Right cardiac atrium (tissue), 5 donors: ENCODE results near the gene OR2T33. TPM values are rescaled to one million over a fixed set of nuclear protein-coding genes. Genes with fewer than 3 reads are reported as not detected.
"Not testable (repeated sequence)": the region's sequence is repeated elsewhere in the genome, so short reads cannot be mapped to it uniquely, and the experiment has no call there.

ENCODE experiments used
- ATAC-seq, 2 donors: fragments of 200-7000 bp; cut with Tn5 transposase; one replicate each; pipeline versions ENCODE4 v1.8.0 to v1.9.1; 2020; ENCODE audit warnings: moderate library complexity in 2 of 2, mild to moderate bottlenecking in 1 of 2
- DNase-seq, 3 donors: peaks; one replicate each; pipeline ENCODE4 v3.0.0-alpha.2; 2020
- H3K27ac ChIP-seq: one replicate; pipeline ENCODE4 v1.5.1; 2013; ENCODE audit warnings: mild to moderate bottlenecking, low read length, control low read depth, moderate library complexity
- H3K27me3 ChIP-seq: one replicate; pipeline ENCODE4 v1.6.1; 2013; ENCODE audit not compliant: control insufficient read depth, insufficient read depth
- H3K4me1 ChIP-seq: one replicate; pipeline ENCODE4 v1.6.1; 2013; ENCODE audit warnings: low read length; ENCODE audit not compliant: control insufficient read depth, insufficient read depth
- H3K4me3 ChIP-seq: one replicate; pipeline ENCODE4 v1.5.1; 2013; ENCODE audit warnings: low read length, control low read depth
- H3K9me3 ChIP-seq: one replicate; pipeline ENCODE4 v1.6.1; 2013; ENCODE audit warnings: low read length; ENCODE audit not compliant: control insufficient read depth
- WGBS: extraction: QIAGEN DNeasy Blood & Tissue Kit; methylation state at CpG from one replicate; pipeline ENCODE4 v1.1.7; 2013; 5-methylcytosine and 5-hydroxymethylcytosine counted together
- intact Hi-C, 4 donors: fragments of 100-400 bp; cut with DNase I; formaldehyde crosslinking; loops; one replicate each; pipeline versions ENCODE4 v1.11.0 to v1.14.0; 2022 to 2023
- long read RNA-seq, 4 donors: library from polyadenylated mRNA; unstranded; transcript quantifications; one replicate each; pipeline ENCODE4 v2.0.0, GENCODE V29; 2020 to 2021
- polyA plus RNA-seq: library from polyadenylated mRNA; stranded (reverse); fragments of 200-250 nt; gene quantifications from one replicate; pipeline ENCODE4 v1.2.3, GENCODE V29; 2013
- total RNA-seq, 4 donors: library from RNA; stranded (reverse); fragmentation: NEBNext Ultra II Directional; extraction: Animal tissue kit (Norgen Biotek cat#: 25700); gene quantifications; one replicate each; pipeline ENCODE4 v1.2.1, GENCODE V29; 2021
- donor health status: healthy with polysubstance abuse.
- donor health status: DM: no; HTN: yes; CAD: no.
- donor health status: DM: no; HTN: no; CAD: no.
- donor health status: DM: no; HTN: yes; CAD: no; lungs with severe emphysema.
- donor health status: DM: yes; HTN: yes; CAD: no.

OR2T33 gene
- total RNA-seq (not detected), polyA plus RNA-seq (not detected)
- long read RNA-seq, donor 1: 0 reads
- long read RNA-seq, donor 2: 0 reads
- long read RNA-seq, donor 3: 0 reads
- long read RNA-seq, donor 4: 0 reads

GRCh38 chr1:248277876-248278275 lies at the start of gene OR2T33:
Gene OR2T33, minus strand, starts transcription at chr1:248277976. Its CDS starts 4,162 bp downstream, at chr1:248273814.
- WGBS: 31% methylated on average over 1 of the region's 1 CpG
- no peak for DNase-seq

DNA sequence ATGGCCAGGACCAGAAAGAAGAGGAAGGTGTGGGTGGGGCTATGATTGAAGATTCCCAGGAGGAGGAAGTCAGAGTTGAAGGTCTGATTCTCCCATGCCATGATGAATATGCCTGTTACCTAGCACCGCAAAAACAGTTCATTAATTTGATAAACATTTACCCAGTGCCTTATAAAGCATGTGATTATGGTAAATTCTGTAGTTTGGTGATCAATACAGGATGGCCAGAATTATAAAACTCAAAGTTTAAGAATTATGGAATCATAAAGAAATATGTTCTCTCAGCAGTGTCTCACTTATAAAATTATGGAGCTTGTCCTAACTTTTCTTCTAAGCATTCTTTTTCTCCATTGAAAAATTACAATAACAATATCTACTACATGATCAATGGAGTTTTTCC lies 46.7 kb upstream of the OR2T33 start, which contains the start of gene OR2M7:
TSS of gene OR2M7 (minus strand) at position 101 of the 400 bp plus-strand sequence. CDS start at position 101, 0 bp downstream.
- Histone ChIP-seq H3K27me3 (no peaks in the 10 kb centered on the region), H3K4me1 (no peaks in the 10 kb centered on the region), H3K9me3 (no peaks in the 10 kb centered on the region), H3K27ac (no peak within 1 kb of the TSS), H3K4me3 (no peak within 1 kb of the TSS)
- DNase-seq (no peak), ATAC-seq (no peak)
- intact Hi-C loops: no loop called here
- 88% methylated on average over 1 of the region's 1 CpG for WGBS

More at GRCh38 chr1:248277876-248278275, at the start of gene OR2T33:
- no peak for ATAC-seq
- H3K4me3 ChIP-seq: no peak within 1 kb of the TSS
- no peak within 1 kb of the TSS for H3K27ac ChIP-seq
- H3K4me1 ChIP-seq: no peaks in the 10 kb centered on the region
- no peaks in the 10 kb centered on the region for H3K27me3 ChIP-seq
- H3K9me3 ChIP-seq: no peaks in the 10 kb centered on the region
- intact Hi-C loops: no loop called here

DNA sequence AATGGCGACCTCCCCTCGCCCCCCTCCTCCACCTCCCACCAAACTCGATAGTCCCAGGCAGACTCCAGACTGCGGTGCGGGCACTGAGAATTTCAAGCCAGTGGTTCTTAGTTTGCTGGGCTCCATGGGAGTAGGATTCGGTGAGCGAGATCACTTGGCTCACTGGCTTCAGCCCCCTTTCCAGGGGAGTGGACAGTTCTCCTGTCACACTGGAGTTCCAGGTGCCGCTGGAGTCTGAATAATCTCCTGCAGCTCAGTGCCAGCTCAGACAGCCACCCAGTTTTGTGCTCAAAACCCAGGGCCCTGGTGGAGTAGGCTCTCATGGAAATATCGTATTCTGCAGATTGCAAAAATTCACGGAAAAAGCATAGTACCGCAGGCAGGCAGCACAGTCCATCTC lies 39.0 kb upstream of the OR2T33 start:
- H3K27me3 ChIP-seq: no peaks in the 10 kb centered on the region
- 84% methylated on average over 11 of the region's 11 CpGs for whole genome bisulfite sequencing
- ATAC-seq (no peak), DNase-seq (no peak)
- no peak overlapping the region for H3K27ac ChIP-seq
- H3K9me3 ChIP-seq: no peaks in the 10 kb centered on the region
- H3K4me1 ChIP-seq: no peaks in the 10 kb centered on the region
- H3K4me3 ChIP-seq: no peak overlapping the region
- intact Hi-C loops: no loop called here

GRCh38 chr1:248306740-248307139 lies 29.0 kb upstream of the OR2T33 start:
- ATAC-seq, intact Hi-C loops, DNase-seq, H3K4me1 ChIP-seq, H3K4me3 ChIP-seq, H3K9me3 ChIP-seq, H3K27me3 ChIP-seq, H3K27ac ChIP-seq: not testable (repeated sequence)
- WGBS: 82% methylated on average over 15 of the region's 15 CpGs

GRCh38 chr1:248306103-248306502 lies 28.3 kb upstream of the OR2T33 start:
- Histone ChIP-seq H3K4me3 (no peak overlapping the region), H3K27me3 (no peaks in the 10 kb centered on the region), H3K27ac (no peak overlapping the region), H3K9me3 (no peaks in the 10 kb centered on the region), H3K4me1 (no peaks in the 10 kb centered on the region)
- WGBS: 85% methylated on average over 19 of the region's 19 CpGs
- no peak for DNase-seq
- intact Hi-C loops: no loop called here
- no peak for ATAC-seq

GRCh38 chr1:248305672-248306071 lies 27.9 kb upstream of the OR2T33 start:
- DNase-seq, H3K4me3 ChIP-seq, H3K9me3 ChIP-seq, intact Hi-C loops, H3K27me3 ChIP-seq, H3K27ac ChIP-seq, H3K4me1 ChIP-seq, ATAC-seq: not testable (repeated sequence)
- WGBS: 72% methylated on average over 9 of the region's 9 CpGs

DNA sequence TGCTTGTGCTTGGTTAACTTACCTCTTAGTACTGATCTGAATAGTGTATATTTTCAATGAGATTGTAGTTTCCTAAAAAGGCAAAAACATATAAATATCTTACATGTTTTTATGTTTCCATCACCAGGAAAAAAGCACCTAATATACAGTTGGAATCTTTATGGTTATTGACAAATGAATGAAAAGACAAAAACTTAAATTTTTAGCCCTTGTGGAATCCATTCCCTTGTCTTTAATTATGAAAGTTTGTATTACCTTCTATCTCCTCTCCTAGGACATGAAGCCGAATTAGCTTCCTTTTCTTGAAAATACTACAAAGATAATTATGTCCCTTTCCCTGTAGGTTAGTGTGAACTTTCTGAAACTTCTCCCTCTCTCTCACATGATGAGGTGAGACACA lies 25.5 kb upstream of the OR2T33 start, which contains the start of gene OR2T12:
TSS of gene OR2T12 (minus strand) at position 101 of the 400 bp plus-strand sequence. CDS start 7,846 bp downstream, outside the sequence.
- Histone ChIP-seq H3K9me3 (no peaks in the 10 kb centered on the region), H3K27me3 (no peaks in the 10 kb centered on the region), H3K4me1 (no peaks in the 10 kb centered on the region), H3K27ac (no peak within 1 kb of the TSS), H3K4me3 (no peak within 1 kb of the TSS)
- DNase-seq (no peak), ATAC-seq (no peak)
- WGBS: 73% methylated on average over 1 of the region's 1 CpG
- intact Hi-C loops: no loop called here

GRCh38 chr1:248288391-248288790 lies 10.6 kb upstream of the OR2T33 start:
- DNase-seq: no peak
- no peaks in the 10 kb centered on the region for H3K4me1 ChIP-seq
- WGBS: 51% methylated on average over 6 of the region's 6 CpGs
- ATAC-seq: no peak
- H3K27me3 ChIP-seq: no peaks in the 10 kb centered on the region
- H3K9me3 ChIP-seq: no peaks in the 10 kb centered on the region
- intact Hi-C loops: no loop called here
- H3K4me3 ChIP-seq: no peak overlapping the region
- no peak overlapping the region for H3K27ac ChIP-seq

DNA sequence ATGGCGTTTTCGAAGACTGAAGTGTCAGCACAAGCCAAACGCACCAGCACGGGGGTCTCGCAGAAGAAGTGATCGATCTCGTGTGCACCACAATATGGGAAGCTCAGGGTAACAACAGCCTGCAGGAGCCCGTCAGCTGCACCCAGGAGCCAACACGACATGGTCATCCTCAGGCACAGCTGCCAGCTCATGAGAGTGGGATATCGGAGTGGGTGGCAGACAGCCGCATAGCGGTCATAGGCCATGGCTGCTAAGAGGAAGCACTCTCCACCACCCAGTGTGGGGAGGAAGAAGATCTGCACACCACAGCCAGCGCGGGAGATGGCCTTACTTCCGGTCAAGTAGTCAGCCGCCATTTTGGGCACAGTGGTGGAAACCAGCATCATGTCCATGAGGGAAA lies 4.6 kb downstream of the OR2T33 start:
- H3K27me3 ChIP-seq, H3K4me1 ChIP-seq, H3K27ac ChIP-seq, intact Hi-C loops, ATAC-seq, H3K9me3 ChIP-seq, H3K4me3 ChIP-seq: not testable (repeated sequence)
- 92% methylated on average over 13 of the region's 16 CpGs for WGBS
- peak in 1 of 3 donors; percentile 9 for DNase-seq

GRCh38 chr1:248268178-248268577 lies 9.6 kb downstream of the OR2T33 start:
- no peak overlapping the region for H3K4me3 ChIP-seq
- WGBS: 63% methylated on average over 4 of the region's 4 CpGs
- ATAC-seq (no peak), DNase-seq (no peak)
- intact Hi-C loops: no loop called here
- no peaks in the 10 kb centered on the region for H3K9me3 ChIP-seq
- no peak overlapping the region for H3K27ac ChIP-seq
- H3K27me3 ChIP-seq: no peaks in the 10 kb centered on the region
- no peaks in the 10 kb centered on the region for H3K4me1 ChIP-seq

GRCh38 chr1:248259309-248259708 lies 18.5 kb downstream of the OR2T33 start:
- intact Hi-C loops, H3K4me3 ChIP-seq, H3K9me3 ChIP-seq, ATAC-seq, H3K27ac ChIP-seq, H3K27me3 ChIP-seq, DNase-seq, H3K4me1 ChIP-seq: not testable (repeated sequence)
- WGBS: 56% methylated on average over 1 of the region's 1 CpG

DNA sequence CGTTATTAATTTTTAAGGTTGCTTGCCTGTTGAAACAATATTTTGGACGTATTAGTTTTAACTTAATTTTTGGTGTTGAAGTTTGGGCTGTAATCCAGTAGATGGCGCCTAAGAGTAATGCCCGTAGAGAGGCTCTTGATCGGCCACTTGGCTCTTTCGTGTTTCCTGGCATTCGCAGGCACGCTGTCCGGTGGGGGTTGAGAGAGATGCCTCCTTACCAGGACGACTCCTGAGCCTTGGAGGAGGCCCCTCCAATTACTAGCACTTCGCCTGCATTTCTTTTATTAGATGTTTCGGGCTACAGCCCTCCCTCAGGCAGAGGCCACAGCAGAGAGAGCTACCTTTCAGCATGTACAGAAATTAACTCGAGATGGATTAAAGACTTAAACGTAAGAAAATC lies 34.6 kb downstream of the OR2T33 start:
- no peaks in the 10 kb centered on the region for H3K4me1 ChIP-seq
- intact Hi-C loops: no loop called here
- H3K9me3 ChIP-seq: no peaks in the 10 kb centered on the region
- DNase-seq (peak in 1 of 3 donors; percentile 12), ATAC-seq (no peak)
- no peak overlapping the region for H3K27ac ChIP-seq
- no peak overlapping the region for H3K4me3 ChIP-seq
- no peaks in the 10 kb centered on the region for H3K27me3 ChIP-seq
- 13% methylated on average over 14 of the region's 14 CpGs for WGBS
